GM12878 (cell line): ENCODE measurements around the gene PHRF1. TPM values are rescaled to one million over a fixed set of nuclear protein-coding genes. Genes with fewer than 3 reads are reported as not detected.

Experiments
- ATAC-seq: fragments of 200-7000 bp; cut with Tn5 transposase; 3 replicates; pipeline ENCODE4 v1.9.1; 2020; ENCODE audit warnings: mild to moderate bottlenecking, moderate library complexity
- BruUV-seq: library from RNA; stranded (reverse); fragments of 400-500 nt; replicated peaks from 2 replicates; lab custom pipeline; 2021; lab: Mats Ljungman, UMichigan
- CTCF ChIA-PET: fragments of 300-600 bp; sonication (Branson Sonifier 250); formaldehyde crosslinking; extraction: SDS; loops from one replicate; lab custom pipeline; 2021; ENCODE audit warnings: inconsistent platforms; lab: Yijun Ruan, JAX
- POLR2A ChIA-PET: fragments of 350-600 bp; formaldehyde crosslinking; extraction: SDS; loops from one replicate; lab custom pipeline; 2021; ENCODE audit warnings: inconsistent platforms; lab: Charles Lee
- RAD21 ChIA-PET: fragments of 300-600 bp; sonication (Branson Sonifier 250); formaldehyde crosslinking; loops from one replicate; lab custom pipeline; 2023; ENCODE audit warnings: antibody characterized with exemption; ENCODE audit not compliant: unreplicated experiment; lab: Charles Lee
- SMC1A ChIA-PET: fragments of 300-600 bp; sonication (Branson Sonifier 250); formaldehyde crosslinking; loops from one replicate; lab custom pipeline; 2023; ENCODE audit not compliant: unreplicated experiment, uncharacterized antibody; lab: Charles Lee
- DNase-seq: peaks from one replicate; pipeline ENCODE4 v3.0.0-alpha.2; 2011; ENCODE audit warnings: low read depth, low spot score
- FAIRE-seq: peaks from 3 replicates; lab custom pipeline; 2011; peaks lifted over from hg19 to GRCh38; lab: Jason Lieb, UNC
- H2AFZ ChIP-seq: 2 replicates; pipeline ENCODE4 v1.6.0; 2011; ENCODE audit warnings: low read depth, low read length, control low read depth; ENCODE audit not compliant: control insufficient read depth
- H3K27ac ChIP-seq: 2 replicates; pipeline ENCODE4 v1.5.1; 2011; ENCODE audit warnings: control low read depth; ENCODE audit not compliant: control insufficient read depth, insufficient read depth
- H3K27me3 ChIP-seq, 2 experiments: replicated peaks in 1 of 2; 2 replicates each; pipeline versions ENCODE4 v1.6.0 to v1.6.1; 2011; ENCODE audit warnings: low read length in 1 of 2; ENCODE audit not compliant: control insufficient read depth in 2 of 2, insufficient read depth in 2 of 2
- H3K36me3 ChIP-seq, 2 experiments: 2 replicates each; pipeline ENCODE4 v1.5.1; 2011; ENCODE audit warnings: low read length in 1 of 2; ENCODE audit not compliant: control insufficient read depth in 2 of 2, insufficient read depth in 2 of 2
- H3K4me1 ChIP-seq: 2 replicates; pipeline ENCODE4 v1.6.1; 2011; ENCODE audit warnings: mild to moderate bottlenecking, low read length, moderate library complexity, mixed read lengths; ENCODE audit not compliant: control insufficient read depth, insufficient read depth
- H3K4me2 ChIP-seq: 2 replicates; pipeline ENCODE4 v1.6.0; 2011; ENCODE audit warnings: control low read depth; ENCODE audit not compliant: control insufficient read depth, insufficient read depth
- H3K4me3 ChIP-seq: fragments of 200-600 bp; sonication (generic); 2 replicates; pipeline ENCODE4 v1.5.1; 2016
- H3K79me2 ChIP-seq: 2 replicates; pipeline ENCODE4 v1.6.0; 2011; ENCODE audit warnings: low read length; ENCODE audit not compliant: control insufficient read depth, insufficient read depth
- H3K9ac ChIP-seq: 2 replicates; pipeline ENCODE4 v1.8.0; 2011; ENCODE audit warnings: low read length, control low read depth, mixed read lengths; ENCODE audit not compliant: control insufficient read depth, insufficient read depth
- H3K9me3 ChIP-seq: replicated peaks from 3 replicates; pipeline ENCODE4 v1.5.1; 2011; ENCODE audit warnings: mild to moderate bottlenecking, low read length; ENCODE audit not compliant: control insufficient read depth, insufficient read depth
- H4K20me1 ChIP-seq: 2 replicates; pipeline ENCODE4 v1.6.0; 2011; ENCODE audit not compliant: control insufficient read depth, insufficient read depth
- CTCF ChIP-seq, 3 experiments: IDR thresholded peaks in 2 of 3; conservative IDR thresholded peaks in 1 of 3; 2 replicates each; pipeline ENCODE4 v1.5.1; 2011; ENCODE audit warnings: low read depth in 3 of 3, low read length in 3 of 3, mild to moderate bottlenecking in 3 of 3, control low read depth in 2 of 3, moderate library complexity in 2 of 3, inconsistent platforms in 1 of 3, mixed read lengths in 1 of 3; ENCODE audit not compliant: control insufficient read depth in 2 of 3, insufficient read depth in 1 of 3; ENCODE audit errors: extremely low read depth in 1 of 3
- HDGF ChIP-seq: fragments of 450-650 bp; IDR thresholded peaks from 2 replicates; pipeline ENCODE4 v1.6.1; 2016; ENCODE audit warnings: antibody characterized with exemption
- NR2C2 ChIP-seq: IDR thresholded peaks from 2 replicates; pipeline ENCODE4 v1.6.1; 2011; ENCODE audit warnings: borderline replicate concordance, low read depth; ENCODE audit not compliant: control insufficient read depth, insufficient read length
- RCOR1 ChIP-seq: conservative IDR thresholded peaks from 2 replicates; pipeline ENCODE4 v1.6.1; 2012; ENCODE audit warnings: low read depth, low read length, improper control_type of control experiment
- TAF1 ChIP-seq: IDR thresholded peaks from 2 replicates; pipeline ENCODE4 v1.6.1; 2011; ENCODE audit warnings: mild to moderate bottlenecking, low read depth, low read length, borderline replicate concordance
- WGBS: methylation state at CpG from one replicate; pipeline ENCODE4 v1.1.6; 2016; ENCODE audit warnings: low lambda C conversion rate; ENCODE audit not compliant: insufficient replicate concordance, insufficient coverage; ENCODE audit errors: missing lambda C conversion rate; 5-methylcytosine and 5-hydroxymethylcytosine counted together
- in situ Hi-C: fragments of 300-500 bp; cut with MboI; formaldehyde crosslinking; loops from 9 replicates; pipeline ENCODE4 v1.14.3; 2018; ENCODE audit warnings: mixed read lengths
- intact Hi-C: fragments of 100-400 bp; cut with micrococcal nuclease; formaldehyde crosslinking; loops from one replicate; pipeline ENCODE4 v1.14.2; 2022; ENCODE audit not compliant: unreplicated experiment
- polyA plus RNA-seq, 11 experiments: library from polyadenylated mRNA; depleted of rRNA in 4 of 11; unstranded in 6 of 11; stranded (reverse) in 5 of 11; fragments of >200 nt; fragmentation: Nextera tagmentation in 4 of 11; fragmentation: Illumina TruSeq in 1 of 11; extraction: Ambion mirVana in 4 of 11; extraction: Trizol in 1 of 11; gene quantifications; 1 replicate in 1 of 11; 2 replicates in 10 of 11; pipeline versions ENCODE4 v1.2.1 to v1.2.3, GENCODE V29; 2011 to 2016; ENCODE audit warnings: inconsistent platforms in 2 of 11, missing spikeins in 2 of 11, low read depth in 1 of 11
- total RNA-seq, 4 experiments: library from RNA; depleted of rRNA in 3 of 4; stranded (reverse); fragments of >200 nt in 3 of 4; fragmentation: Illumina TruSeq in 1 of 4; extraction: Trizol in 1 of 4; gene quantifications; 2 replicates each; pipeline versions ENCODE4 v1.2.1 to v1.2.3, GENCODE V29; 2013 to 2021

The PHRF1 gene
- total and polyA plus RNA-seq, 10 of the 15 experiments (the other 5 are each of a cell fraction or from before 2014, with no cell fraction given): 0.13 to 43.5 (median 15.1) TPM

GRCh38 chr11:535210-535518 is 41.1 kb upstream of the PHRF1 start:
- H3K9me3 ChIP-seq: no peaks in the 10 kb centered on the region
- TF ChIP-seq NR2C2 (no peak), RCOR1 (no peak), HDGF (no peak), TAF1 (no peak), CTCF (IDR thresholded peaks at IDR 0.05 in 2 of 3, conservative IDR thresholded peaks at IDR 0.05 in 1 of 3; ENCODE audit: control insufficient read depth in 2 of 3, extremely low read depth in 1 of 3, insufficient read depth in 1 of 3, low read depth in 3 of 3, low read length in 3 of 3) (peak in 1 of 3 experiments; percentile 10; a peak in 1 of 6 replicates)
- peak overlapping the region; percentile 90; the same call in 1 of the 2 replicates for H3K4me3 ChIP-seq
- no peak for DNase-seq
- H3K27me3 ChIP-seq: no peaks in the 10 kb centered on the region
- CTCF ChIA-PET: interaction anchor here (1.5 kb wide), 1 partner anchor 41 kb away, joined by 4 read pairs; no protein-coding TSS in a partner anchor
- H3K79me2 ChIP-seq: peaks cover 16% of the 10 kb centered on the region
- no peak for FAIRE-seq
- H3K4me1 ChIP-seq: peaks cover 28% of the 10 kb centered on the region
- RAD21 ChIA-PET: interaction anchor here (1.1 to 1.6 kb wide), 4 partner anchors 41 to 261 kb away, joined by 3 to 5 read pairs (median 4); partner anchors contain the start of gene PHRF1
- H3K4me2 ChIP-seq: no peak overlapping the region
- POLR2A ChIA-PET: interaction anchor here (1.1 to 2.5 kb wide), 9 partner anchors 12 to 192 kb away, joined by 3 to 15 read pairs (median 5); partner anchors contain the start of genes DEAF1, PHRF1 and TMEM80
- intact Hi-C loops (no loop called here), in situ Hi-C loops (no loop called here)
- peaks cover 0 to 12% of the 10 kb centered on the region in 2 experiments; a peak in 3 of 4 replicates for H3K36me3 ChIP-seq
- ATAC-seq: no peak
- H4K20me1 ChIP-seq: peaks cover 4% of the 10 kb centered on the region; the same call in 1 of the 2 replicates
- no peak overlapping the region for H2AFZ ChIP-seq
- SMC1A ChIA-PET: interaction anchor here (1.1 to 1.5 kb wide), 2 partner anchors 19 to 41 kb away, joined by 3 read pairs; no protein-coding TSS in a partner anchor
- no peak overlapping the region; the same call in 1 of the 2 replicates for H3K27ac ChIP-seq
- no TSS peak for BruUV-seq
- H3K9ac ChIP-seq: peak overlapping the region; percentile 85; the same call in 1 of the 2 replicates
- WGBS: no CpG with 5 or more reads among the region's 56 CpGs
